GM23338 (cell line): Measurements from ENCODE around the gene ADGRG6. TPM values are rescaled to one million over a fixed set of nuclear protein-coding genes. Genes with fewer than 3 reads are reported as not detected.

Experiments
- ATAC-seq: fragments of 200-7000 bp; cut with Tn5 transposase; 3 replicates; pipeline ENCODE4 v1.9.1; 2020
- DNase-seq: peaks from one replicate; pipeline ENCODE4 v3.0.0-alpha.2; 2015; ENCODE audit warnings: low spot score
- H2AFZ ChIP-seq: fragments of 200-600 bp; sonication (generic); 2 replicates; pipeline ENCODE4 v1.8.0; 2016; ENCODE audit warnings: antibody characterized with exemption, mild to moderate bottlenecking, moderate library complexity
- H3F3A ChIP-seq: fragments of 200-600 bp; sonication (generic); replicated peaks from 2 replicates; pipeline ENCODE4 v1.8.0; 2017; ENCODE audit warnings: antibody characterized with exemption, mixed run types, low read depth
- H3K27ac ChIP-seq: fragments of 200-600 bp; sonication (generic); 2 replicates; pipeline ENCODE4 v1.6.1; 2016; ENCODE audit warnings: low read depth
- H3K27me3 ChIP-seq: fragments of 200-600 bp; sonication (generic); 2 replicates; pipeline ENCODE4 v1.8.0; 2016; ENCODE audit warnings: mild to moderate bottlenecking, mixed run types, moderate library complexity; ENCODE audit not compliant: insufficient read depth
- H3K36me3 ChIP-seq: fragments of 200-600 bp; sonication (generic); 2 replicates; pipeline ENCODE4 v1.8.0; 2016; ENCODE audit warnings: mild to moderate bottlenecking; ENCODE audit not compliant: insufficient read depth
- H3K4me1 ChIP-seq: fragments of 200-600 bp; sonication (generic); 2 replicates; pipeline ENCODE4 v1.8.0; 2016; ENCODE audit warnings: mild to moderate bottlenecking, moderate library complexity; ENCODE audit not compliant: insufficient read depth
- H3K4me2 ChIP-seq: fragments of 200-600 bp; sonication (generic); 2 replicates; pipeline ENCODE4 v1.7.1; 2017; ENCODE audit warnings: mixed run types
- H3K4me3 ChIP-seq: fragments of 200-600 bp; sonication (generic); 2 replicates; pipeline ENCODE4 v1.6.1; 2016; ENCODE audit warnings: mixed run types
- H3K79me2 ChIP-seq: fragments of 200-600 bp; sonication (generic); replicated peaks from 2 replicates; pipeline ENCODE4 v1.8.0; 2017; ENCODE audit warnings: mild to moderate bottlenecking; ENCODE audit not compliant: insufficient read depth
- H3K9me2 ChIP-seq: fragments of 200-600 bp; sonication (generic); 2 replicates; pipeline ENCODE4 v1.8.0; 2017; ENCODE audit not compliant: insufficient read depth
- H4K20me1 ChIP-seq: fragments of 200-600 bp; sonication (generic); replicated peaks from 2 replicates; pipeline ENCODE4 v1.8.0; 2017; ENCODE audit warnings: mild to moderate bottlenecking; ENCODE audit not compliant: insufficient read depth
- H3K27ac Mint-ChIP-seq: 2 replicates; pipeline ENCODE4 v1.8.0; 2020; ENCODE audit warnings: inconsistent platforms, mild to moderate bottlenecking, moderate library complexity, mixed read lengths
- H3K27me3 Mint-ChIP-seq: 3 replicates; pipeline ENCODE4 v1.8.0; 2022; ENCODE audit warnings: low read depth, mild to moderate bottlenecking, moderate library complexity, mixed read lengths, inconsistent platforms; ENCODE audit not compliant: insufficient read depth, poor library complexity
- H3K36me3 Mint-ChIP-seq: 3 replicates; pipeline ENCODE4 v1.8.0; 2021; ENCODE audit warnings: low read depth, mild to moderate bottlenecking, inconsistent platforms, moderate library complexity, mixed read lengths
- H3K4me1 Mint-ChIP-seq: 3 replicates; pipeline ENCODE4 v1.8.0; 2020; ENCODE audit warnings: mild to moderate bottlenecking, inconsistent platforms, mixed read lengths
- H3K4me3 Mint-ChIP-seq: 3 replicates; pipeline ENCODE4 v1.8.0; 2021; ENCODE audit warnings: moderate library complexity, mild to moderate bottlenecking, inconsistent platforms, mixed read lengths
- H3K9me3 Mint-ChIP-seq: 3 replicates; pipeline ENCODE4 v1.8.0; 2020; ENCODE audit warnings: moderate library complexity, mild to moderate bottlenecking, inconsistent platforms, mixed read lengths
- EZH2phosphoT487 ChIP-seq: fragments of 200-600 bp; sonication (generic); IDR thresholded peaks from one replicate; pipeline ENCODE4 v1.8.1; 2018; ENCODE audit warnings: antibody characterized with exemption; ENCODE audit not compliant: unreplicated experiment
- JUNB ChIP-seq: IDR thresholded peaks from one replicate; pipeline ENCODE4 v1.6.1; 2016; ENCODE audit warnings: antibody characterized with exemption; ENCODE audit not compliant: unreplicated experiment
- POLR2AphosphoS5 ChIP-seq: IDR thresholded peaks from 2 replicates; pipeline ENCODE4 v1.6.1; 2016; ENCODE audit warnings: antibody characterized with exemption, low read depth
- STAT1 ChIP-seq: IDR thresholded peaks from one replicate; pipeline ENCODE4 v1.6.1; 2016; ENCODE audit warnings: antibody characterized with exemption; ENCODE audit not compliant: unreplicated experiment
- ZNF114 ChIP-seq: fragments of 250-450 bp; sonication (Bioruptor Pico); IDR thresholded peaks from 2 replicates; pipeline ENCODE4 v1.5.0; 2020; ENCODE audit warnings: mild to moderate bottlenecking, moderate library complexity
- ZNF331 ChIP-seq: fragments of 250-450 bp; sonication (Bioruptor Pico); IDR thresholded peaks from 2 replicates; pipeline ENCODE4 v1.5.0; 2020; ENCODE audit warnings: low read depth, mild to moderate bottlenecking, moderate library complexity
- polyA plus RNA-seq: library from polyadenylated mRNA; unstranded; fragments of >200 nt; fragmentation: Nextera tagmentation; extraction: Ambion mirVana; gene quantifications from 2 replicates; pipeline ENCODE4 v1.2.1, GENCODE V29; 2016
- total RNA-seq: library from RNA; depleted of rRNA; stranded (reverse); fragments of >200 nt; shearing (Covaris generic); gene quantifications from 2 replicates; pipeline ENCODE4 v1.2.3, GENCODE V29; 2014
- TF ChIP-seq, protein P1 (sequence below): IDR thresholded peaks from 2 replicates; pipeline ENCODE4 v1.6.1; 2016; ENCODE audit warnings: antibody characterized with exemption
- TF ChIP-seq, protein P2 (sequence below): fragments of 250-450 bp; sonication (Bioruptor Pico); IDR thresholded peaks from 2 replicates; pipeline ENCODE4 v1.5.0; 2020; ENCODE audit warnings: mild to moderate bottlenecking, moderate library complexity
- TF ChIP-seq, protein P3 (sequence below): IDR thresholded peaks from one replicate; pipeline ENCODE4 v1.6.1; 2018; ENCODE audit warnings: antibody characterized with exemption; ENCODE audit not compliant: unreplicated experiment
- TF ChIP-seq, protein P4 (sequence below), 2 experiments: fragments of 200-600 bp in 1 of 2; sonication (generic) in 1 of 2; conservative IDR thresholded peaks; 2 replicates each; pipeline versions ENCODE4 v1.5.1 to v1.6.1; 2016 to 2017; ENCODE audit warnings: antibody characterized with exemption in 2 of 2, low read depth in 2 of 2, mild to moderate bottlenecking in 2 of 2, moderate library complexity in 1 of 2

Gene ADGRG6
- total and polyA plus RNA-seq, 2 experiments from 2014 or later, result 1.3 to 7.7 TPM

DNA sequence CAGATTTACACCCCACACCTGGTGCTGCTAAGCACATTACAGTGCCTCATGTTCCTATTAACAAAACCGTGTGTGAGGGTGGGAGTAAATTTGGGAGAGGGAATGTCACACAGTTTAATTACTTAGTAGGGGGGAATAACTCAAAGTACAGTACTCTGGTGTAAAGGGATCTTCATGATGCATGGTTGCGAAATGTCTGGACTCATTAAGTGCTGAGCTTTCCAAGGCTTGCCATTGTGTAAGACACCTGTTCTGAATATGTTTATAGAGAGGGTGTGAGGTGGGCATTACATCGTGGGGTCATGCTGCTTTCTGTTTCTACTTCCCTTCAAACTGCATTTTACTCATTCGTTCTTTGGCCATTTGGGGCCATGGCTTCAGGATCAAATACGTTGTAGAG is 181.2 kb downstream of the ADGRG6 start:
- Mint-ChIP-seq H3K4me3 (no peak overlapping the region), H3K4me1 (peaks cover 4% of the 10 kb centered on the region; the same call in 2 of the 3 replicates), H3K9me3 (no peaks in the 10 kb centered on the region; the same call in 2 of the 3 replicates), H3K27ac (no peak overlapping the region), H3K27me3 (no peaks in the 10 kb centered on the region), H3K36me3 (no peaks in the 10 kb centered on the region)
- no peak overlapping the region for H3K27ac ChIP-seq
- TF ChIP-seq STAT1 (no peak), EZH2phosphoT487 (no peak), JUNB (no peak), ZNF331 (CRISPR knock-in tag) (no peak), ZNF114 (CRISPR knock-in tag) (no peak), POLR2AphosphoS5 (no peak)
- TF ChIP-seq, protein P1, sequence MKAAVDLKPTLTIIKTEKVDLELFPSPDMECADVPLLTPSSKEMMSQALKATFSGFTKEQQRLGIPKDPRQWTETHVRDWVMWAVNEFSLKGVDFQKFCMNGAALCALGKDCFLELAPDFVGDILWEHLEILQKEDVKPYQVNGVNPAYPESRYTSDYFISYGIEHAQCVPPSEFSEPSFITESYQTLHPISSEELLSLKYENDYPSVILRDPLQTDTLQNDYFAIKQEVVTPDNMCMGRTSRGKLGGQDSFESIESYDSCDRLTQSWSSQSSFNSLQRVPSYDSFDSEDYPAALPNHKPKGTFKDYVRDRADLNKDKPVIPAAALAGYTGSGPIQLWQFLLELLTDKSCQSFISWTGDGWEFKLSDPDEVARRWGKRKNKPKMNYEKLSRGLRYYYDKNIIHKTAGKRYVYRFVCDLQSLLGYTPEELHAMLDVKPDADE, result no peak
- TF ChIP-seq, protein P2, sequence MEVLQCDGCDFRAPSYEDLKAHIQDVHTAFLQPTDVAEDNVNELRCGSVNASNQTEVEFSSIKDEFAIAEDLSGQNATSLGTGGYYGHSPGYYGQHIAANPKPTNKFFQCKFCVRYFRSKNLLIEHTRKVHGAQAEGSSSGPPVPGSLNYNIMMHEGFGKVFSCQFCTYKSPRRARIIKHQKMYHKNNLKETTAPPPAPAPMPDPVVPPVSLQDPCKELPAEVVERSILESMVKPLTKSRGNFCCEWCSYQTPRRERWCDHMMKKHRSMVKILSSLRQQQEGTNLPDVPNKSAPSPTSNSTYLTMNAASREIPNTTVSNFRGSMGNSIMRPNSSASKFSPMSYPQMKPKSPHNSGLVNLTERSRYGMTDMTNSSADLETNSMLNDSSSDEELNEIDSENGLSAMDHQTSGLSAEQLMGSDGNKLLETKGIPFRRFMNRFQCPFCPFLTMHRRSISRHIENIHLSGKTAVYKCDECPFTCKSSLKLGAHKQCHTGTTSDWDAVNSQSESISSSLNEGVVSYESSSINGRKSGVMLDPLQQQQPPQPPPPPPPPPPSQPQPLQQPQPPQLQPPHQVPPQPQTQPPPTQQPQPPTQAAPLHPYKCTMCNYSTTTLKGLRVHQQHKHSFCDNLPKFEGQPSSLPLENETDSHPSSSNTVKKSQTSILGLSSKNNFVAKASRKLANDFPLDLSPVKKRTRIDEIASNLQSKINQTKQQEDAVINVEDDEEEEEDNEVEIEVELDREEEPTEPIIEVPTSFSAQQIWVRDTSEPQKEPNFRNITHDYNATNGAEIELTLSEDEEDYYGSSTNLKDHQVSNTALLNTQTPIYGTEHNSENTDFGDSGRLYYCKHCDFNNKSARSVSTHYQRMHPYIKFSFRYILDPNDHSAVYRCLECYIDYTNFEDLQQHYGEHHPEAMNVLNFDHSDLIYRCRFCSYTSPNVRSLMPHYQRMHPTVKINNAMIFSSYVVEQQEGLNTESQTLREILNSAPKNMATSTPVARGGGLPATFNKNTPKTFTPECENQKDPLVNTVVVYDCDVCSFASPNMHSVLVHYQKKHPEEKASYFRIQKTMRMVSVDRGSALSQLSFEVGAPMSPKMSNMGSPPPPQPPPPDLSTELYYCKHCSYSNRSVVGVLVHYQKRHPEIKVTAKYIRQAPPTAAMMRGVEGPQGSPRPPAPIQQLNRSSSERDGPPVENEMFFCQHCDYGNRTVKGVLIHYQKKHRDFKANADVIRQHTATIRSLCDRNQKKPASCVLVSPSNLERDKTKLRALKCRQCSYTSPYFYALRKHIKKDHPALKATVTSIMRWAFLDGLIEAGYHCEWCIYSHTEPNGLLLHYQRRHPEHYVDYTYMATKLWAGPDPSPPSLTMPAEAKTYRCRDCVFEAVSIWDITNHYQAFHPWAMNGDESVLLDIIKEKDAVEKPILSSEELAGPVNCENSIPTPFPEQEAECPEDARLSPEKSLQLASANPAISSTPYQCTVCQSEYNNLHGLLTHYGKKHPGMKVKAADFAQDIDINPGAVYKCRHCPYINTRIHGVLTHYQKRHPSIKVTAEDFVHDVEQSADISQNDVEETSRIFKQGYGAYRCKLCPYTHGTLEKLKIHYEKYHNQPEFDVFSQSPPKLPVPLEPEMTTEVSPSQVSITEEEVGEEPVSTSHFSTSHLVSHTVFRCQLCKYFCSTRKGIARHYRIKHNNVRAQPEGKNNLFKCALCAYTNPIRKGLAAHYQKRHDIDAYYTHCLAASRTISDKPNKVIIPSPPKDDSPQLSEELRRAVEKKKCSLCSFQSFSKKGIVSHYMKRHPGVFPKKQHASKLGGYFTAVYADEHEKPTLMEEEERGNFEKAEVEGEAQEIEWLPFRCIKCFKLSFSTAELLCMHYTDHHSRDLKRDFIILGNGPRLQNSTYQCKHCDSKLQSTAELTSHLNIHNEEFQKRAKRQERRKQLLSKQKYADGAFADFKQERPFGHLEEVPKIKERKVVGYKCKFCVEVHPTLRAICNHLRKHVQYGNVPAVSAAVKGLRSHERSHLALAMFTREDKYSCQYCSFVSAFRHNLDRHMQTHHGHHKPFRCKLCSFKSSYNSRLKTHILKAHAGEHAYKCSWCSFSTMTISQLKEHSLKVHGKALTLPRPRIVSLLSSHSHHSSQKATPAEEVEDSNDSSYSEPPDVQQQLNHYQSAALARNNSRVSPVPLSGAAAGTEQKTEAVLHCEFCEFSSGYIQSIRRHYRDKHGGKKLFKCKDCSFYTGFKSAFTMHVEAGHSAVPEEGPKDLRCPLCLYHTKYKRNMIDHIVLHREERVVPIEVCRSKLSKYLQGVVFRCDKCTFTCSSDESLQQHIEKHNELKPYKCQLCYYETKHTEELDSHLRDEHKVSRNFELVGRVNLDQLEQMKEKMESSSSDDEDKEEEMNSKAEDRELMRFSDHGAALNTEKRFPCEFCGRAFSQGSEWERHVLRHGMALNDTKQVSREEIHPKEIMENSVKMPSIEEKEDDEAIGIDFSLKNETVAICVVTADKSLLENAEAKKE, result no peak
- TF ChIP-seq, protein P3, sequence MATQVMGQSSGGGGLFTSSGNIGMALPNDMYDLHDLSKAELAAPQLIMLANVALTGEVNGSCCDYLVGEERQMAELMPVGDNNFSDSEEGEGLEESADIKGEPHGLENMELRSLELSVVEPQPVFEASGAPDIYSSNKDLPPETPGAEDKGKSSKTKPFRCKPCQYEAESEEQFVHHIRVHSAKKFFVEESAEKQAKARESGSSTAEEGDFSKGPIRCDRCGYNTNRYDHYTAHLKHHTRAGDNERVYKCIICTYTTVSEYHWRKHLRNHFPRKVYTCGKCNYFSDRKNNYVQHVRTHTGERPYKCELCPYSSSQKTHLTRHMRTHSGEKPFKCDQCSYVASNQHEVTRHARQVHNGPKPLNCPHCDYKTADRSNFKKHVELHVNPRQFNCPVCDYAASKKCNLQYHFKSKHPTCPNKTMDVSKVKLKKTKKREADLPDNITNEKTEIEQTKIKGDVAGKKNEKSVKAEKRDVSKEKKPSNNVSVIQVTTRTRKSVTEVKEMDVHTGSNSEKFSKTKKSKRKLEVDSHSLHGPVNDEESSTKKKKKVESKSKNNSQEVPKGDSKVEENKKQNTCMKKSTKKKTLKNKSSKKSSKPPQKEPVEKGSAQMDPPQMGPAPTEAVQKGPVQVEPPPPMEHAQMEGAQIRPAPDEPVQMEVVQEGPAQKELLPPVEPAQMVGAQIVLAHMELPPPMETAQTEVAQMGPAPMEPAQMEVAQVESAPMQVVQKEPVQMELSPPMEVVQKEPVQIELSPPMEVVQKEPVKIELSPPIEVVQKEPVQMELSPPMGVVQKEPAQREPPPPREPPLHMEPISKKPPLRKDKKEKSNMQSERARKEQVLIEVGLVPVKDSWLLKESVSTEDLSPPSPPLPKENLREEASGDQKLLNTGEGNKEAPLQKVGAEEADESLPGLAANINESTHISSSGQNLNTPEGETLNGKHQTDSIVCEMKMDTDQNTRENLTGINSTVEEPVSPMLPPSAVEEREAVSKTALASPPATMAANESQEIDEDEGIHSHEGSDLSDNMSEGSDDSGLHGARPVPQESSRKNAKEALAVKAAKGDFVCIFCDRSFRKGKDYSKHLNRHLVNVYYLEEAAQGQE, result no peak
- TF ChIP-seq, protein P4, sequence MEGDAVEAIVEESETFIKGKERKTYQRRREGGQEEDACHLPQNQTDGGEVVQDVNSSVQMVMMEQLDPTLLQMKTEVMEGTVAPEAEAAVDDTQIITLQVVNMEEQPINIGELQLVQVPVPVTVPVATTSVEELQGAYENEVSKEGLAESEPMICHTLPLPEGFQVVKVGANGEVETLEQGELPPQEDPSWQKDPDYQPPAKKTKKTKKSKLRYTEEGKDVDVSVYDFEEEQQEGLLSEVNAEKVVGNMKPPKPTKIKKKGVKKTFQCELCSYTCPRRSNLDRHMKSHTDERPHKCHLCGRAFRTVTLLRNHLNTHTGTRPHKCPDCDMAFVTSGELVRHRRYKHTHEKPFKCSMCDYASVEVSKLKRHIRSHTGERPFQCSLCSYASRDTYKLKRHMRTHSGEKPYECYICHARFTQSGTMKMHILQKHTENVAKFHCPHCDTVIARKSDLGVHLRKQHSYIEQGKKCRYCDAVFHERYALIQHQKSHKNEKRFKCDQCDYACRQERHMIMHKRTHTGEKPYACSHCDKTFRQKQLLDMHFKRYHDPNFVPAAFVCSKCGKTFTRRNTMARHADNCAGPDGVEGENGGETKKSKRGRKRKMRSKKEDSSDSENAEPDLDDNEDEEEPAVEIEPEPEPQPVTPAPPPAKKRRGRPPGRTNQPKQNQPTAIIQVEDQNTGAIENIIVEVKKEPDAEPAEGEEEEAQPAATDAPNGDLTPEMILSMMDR (conservative IDR thresholded peaks at IDR 0.05; ENCODE audit: low read depth in 2 of 2), result no peak
- peaks cover 13% of the 10 kb centered on the region; the same call in 1 of the 2 replicates for H3K9me2 ChIP-seq
- H3K36me3 ChIP-seq, result no peaks in the 10 kb centered on the region
- H3K27me3 ChIP-seq, result no peaks in the 10 kb centered on the region
- no peak overlapping the region for H3K4me2 ChIP-seq
- DNase-seq, result no peak
- H2AFZ ChIP-seq, result no peak overlapping the region
- no peaks in the 10 kb centered on the region for H3K79me2 ChIP-seq
- H3K4me3 ChIP-seq, result no peak overlapping the region
- peaks cover 3% of the 10 kb centered on the region for H3K4me1 ChIP-seq
- ATAC-seq, result no peak
- H3F3A ChIP-seq, result no peaks in the 10 kb centered on the region
- no peaks in the 10 kb centered on the region for H4K20me1 ChIP-seq
